OCI-LY1 (cell line): ENCODE results near the gene AP3D1.

Source experiments
- H2AFZ ChIP-seq: fragments of 200-600 bp; sonication (generic), shearing (Covaris generic); 2 replicates; pipeline ENCODE4 v1.6.0; 2014; ENCODE audit warnings: antibody characterized with exemption, mild to moderate bottlenecking, low read length
- H3F3A ChIP-seq: fragments of 200-600 bp; sonication (generic), shearing (Covaris generic); 2 replicates; pipeline ENCODE4 v1.6.0; 2014; ENCODE audit warnings: mild to moderate bottlenecking, antibody characterized with exemption, low read length, moderate library complexity; ENCODE audit not compliant: insufficient read depth
- H3K27ac ChIP-seq: fragments of 200-600 bp; sonication (generic); 2 replicates; pipeline ENCODE4 v1.5.1; 2014; ENCODE audit warnings: low read length, mixed run types, mild to moderate bottlenecking, low read depth; ENCODE audit not compliant: poor library complexity, severe bottlenecking
- H3K27me3 ChIP-seq: fragments of 200-600 bp; sonication (generic); 2 replicates; pipeline ENCODE4 v1.6.0; 2014; ENCODE audit warnings: antibody characterized with exemption, mild to moderate bottlenecking, low read length, moderate library complexity; ENCODE audit not compliant: insufficient read depth
- H3K36me3 ChIP-seq: fragments of 200-600 bp; sonication (generic); 2 replicates; pipeline ENCODE4 v1.6.1; 2014; ENCODE audit warnings: mild to moderate bottlenecking, antibody characterized with exemption, low read length, moderate library complexity, mixed read lengths; ENCODE audit not compliant: insufficient read depth
- H3K4me1 ChIP-seq: fragments of 200-600 bp; sonication (generic); 2 replicates; pipeline ENCODE4 v1.5.1; 2014; ENCODE audit warnings: mild to moderate bottlenecking, low read length, moderate library complexity; ENCODE audit not compliant: insufficient read depth, severe bottlenecking
- H3K4me2 ChIP-seq: fragments of 200-600 bp; sonication (generic), shearing (Covaris generic); 2 replicates; pipeline ENCODE4 v1.6.1; 2014; ENCODE audit warnings: low read length
- H3K4me3 ChIP-seq: fragments of 200-600 bp; sonication (generic); 2 replicates; pipeline ENCODE4 v1.5.1; 2014; ENCODE audit warnings: low read length, low read depth, mild to moderate bottlenecking, mixed read lengths; ENCODE audit not compliant: poor library complexity, severe bottlenecking
- H3K79me2 ChIP-seq: fragments of 200-600 bp; shearing (Covaris generic); 2 replicates; pipeline ENCODE4 v1.6.1; 2016; ENCODE audit warnings: mixed run types, low read length, mixed read lengths; ENCODE audit not compliant: insufficient read depth
- H3K9ac ChIP-seq: fragments of 200-600 bp; sonication (generic), shearing (Covaris generic); 2 replicates; pipeline ENCODE4 v1.6.1; 2014; ENCODE audit warnings: mild to moderate bottlenecking, low read length, mixed read lengths
- H3K9me2 ChIP-seq: fragments of 200-600 bp; sonication (generic), shearing (Covaris generic); 2 replicates; pipeline ENCODE4 v1.6.1; 2014; ENCODE audit warnings: low read depth, mild to moderate bottlenecking, low read length, mixed read lengths
- H3K9me3 ChIP-seq: fragments of 200-600 bp; shearing (Covaris generic); 2 replicates; pipeline ENCODE4 v1.6.1; 2014; ENCODE audit warnings: low read length, mixed read lengths
- H4K20me1 ChIP-seq: fragments of 200-600 bp; sonication (generic), shearing (Covaris generic); 2 replicates; pipeline ENCODE4 v1.6.0; 2016; ENCODE audit warnings: mild to moderate bottlenecking, low read length; ENCODE audit not compliant: insufficient read depth
- CTCF ChIP-seq: fragments of 200-600 bp; sonication (generic), shearing (Covaris generic); IDR thresholded peaks from 2 replicates; pipeline ENCODE4 v1.5.1; 2017; ENCODE audit warnings: mild to moderate bottlenecking, antibody characterized with exemption, low read length, moderate library complexity, mixed read lengths
- EZH2 ChIP-seq: fragments of 200-600 bp; sonication (generic), shearing (Covaris generic); IDR thresholded peaks from 2 replicates; pipeline ENCODE4 v1.8.0; 2017; ENCODE audit warnings: borderline replicate concordance, mixed run types, mild to moderate bottlenecking, antibody characterized with exemption, low read length, moderate library complexity, mixed read lengths

AP3D1 gene

GRCh38 chr19:2077833-2078619 is 73.3 kb downstream of the AP3D1 start:
- H3K27me3 ChIP-seq = no peaks in the 10 kb centered on the region
- H3K4me1 ChIP-seq = peaks cover 77% of the 10 kb centered on the region
- TF ChIP-seq EZH2 (no peak), CTCF (no peak)
- H2AFZ ChIP-seq = no peak overlapping the region
- no peaks in the 10 kb centered on the region for H3K9me2 ChIP-seq
- no peaks in the 10 kb centered on the region for H3F3A ChIP-seq
- no peak overlapping the region for H3K4me3 ChIP-seq
- H3K9me3 ChIP-seq = no peaks in the 10 kb centered on the region
- H3K4me2 ChIP-seq = no peak overlapping the region
- H3K79me2 ChIP-seq = peaks cover 5% of the 10 kb centered on the region; the same call in 1 of the 2 replicates
- H4K20me1 ChIP-seq = no peaks in the 10 kb centered on the region
- H3K9ac ChIP-seq = no peak overlapping the region
- H3K36me3 ChIP-seq = peaks cover 58% of the 10 kb centered on the region
- peak overlapping the region; percentile 87 for H3K27ac ChIP-seq

DNA sequence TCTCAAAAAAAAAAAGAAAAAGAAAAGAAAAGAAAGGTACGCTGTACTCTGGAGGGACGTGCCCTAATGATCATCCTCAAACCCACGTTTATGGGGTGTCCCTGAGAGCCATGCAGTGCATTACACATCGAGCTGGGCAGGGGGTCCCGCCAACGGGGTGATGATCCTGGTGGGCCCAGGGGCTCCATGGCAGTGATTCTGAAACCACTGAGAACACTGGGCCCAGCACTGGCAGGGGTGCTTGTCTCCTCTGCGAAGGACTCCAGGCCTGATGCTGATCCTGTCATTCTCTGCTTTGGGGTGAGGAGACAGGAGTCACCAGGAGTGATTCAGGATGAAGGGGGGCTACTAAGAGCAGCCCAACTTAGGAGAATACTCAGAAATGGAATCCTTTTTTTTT is 74.0 kb downstream of the AP3D1 start:
- Histone ChIP-seq H3K4me3 (no peak overlapping the region), H3K9me2 (no peaks in the 10 kb centered on the region), H3K9ac (no peak overlapping the region; the same call in 1 of the 2 replicates), H3K9me3 (no peaks in the 10 kb centered on the region), H3K79me2 (peaks cover under 1% of the 10 kb centered on the region; the same call in 1 of the 2 replicates), H3K36me3 (peaks cover 64% of the 10 kb centered on the region), H3K4me1 (peaks cover 70% of the 10 kb centered on the region), H3K27ac (peak overlapping the region; percentile 87), H2AFZ (no peak overlapping the region), H3F3A (no peaks in the 10 kb centered on the region), H4K20me1 (no peaks in the 10 kb centered on the region), H3K27me3 (no peaks in the 10 kb centered on the region), H3K4me2 (no peak overlapping the region)
- TF ChIP-seq CTCF (no peak), EZH2 (no peak)

GRCh38 chr19:2076526-2076944 is 74.8 kb downstream of the AP3D1 start:
- Histone ChIP-seq H3K9me3 (no peaks in the 10 kb centered on the region), H3K4me3 (no peak overlapping the region), H3K79me2 (no peaks in the 10 kb centered on the region), H3K9ac (no peak overlapping the region; the same call in 1 of the 2 replicates), H3K27me3 (no peaks in the 10 kb centered on the region), H4K20me1 (no peaks in the 10 kb centered on the region), H3K4me2 (peak overlapping the region; percentile 29; the same call in 1 of the 2 replicates), H3F3A (no peaks in the 10 kb centered on the region), H2AFZ (no peak overlapping the region), H3K4me1 (peaks cover 62% of the 10 kb centered on the region), H3K9me2 (no peaks in the 10 kb centered on the region), H3K27ac (peak overlapping the region; percentile 87), H3K36me3 (peaks cover 69% of the 10 kb centered on the region)
- no peak for TF ChIP-seq CTCF
- TF ChIP-seq EZH2 = no peak
